Fibroblast of skin of scalp (primary cell): ENCODE results near the gene PAMR1. TPM values are rescaled to one million over a fixed set of nuclear protein-coding genes. Genes with fewer than 3 reads are reported as not detected.
"Not testable (repeated sequence)": the region's sequence is repeated elsewhere in the genome, so short reads cannot be mapped to it uniquely, and the experiment has no call there.

Experiments
- DNase-seq: peaks from one replicate; pipeline ENCODE4 v3.0.0-alpha.2; 2013
- polyA plus RNA-seq, 2 experiments: library from polyadenylated mRNA; unstranded; fragments of 120-200 nt; gene quantifications; one replicate each; pipeline ENCODE4 v1.2.1, GENCODE V29; 2013; ENCODE audit not compliant: insufficient read length in 2 of 2

Gene PAMR1, protein sequence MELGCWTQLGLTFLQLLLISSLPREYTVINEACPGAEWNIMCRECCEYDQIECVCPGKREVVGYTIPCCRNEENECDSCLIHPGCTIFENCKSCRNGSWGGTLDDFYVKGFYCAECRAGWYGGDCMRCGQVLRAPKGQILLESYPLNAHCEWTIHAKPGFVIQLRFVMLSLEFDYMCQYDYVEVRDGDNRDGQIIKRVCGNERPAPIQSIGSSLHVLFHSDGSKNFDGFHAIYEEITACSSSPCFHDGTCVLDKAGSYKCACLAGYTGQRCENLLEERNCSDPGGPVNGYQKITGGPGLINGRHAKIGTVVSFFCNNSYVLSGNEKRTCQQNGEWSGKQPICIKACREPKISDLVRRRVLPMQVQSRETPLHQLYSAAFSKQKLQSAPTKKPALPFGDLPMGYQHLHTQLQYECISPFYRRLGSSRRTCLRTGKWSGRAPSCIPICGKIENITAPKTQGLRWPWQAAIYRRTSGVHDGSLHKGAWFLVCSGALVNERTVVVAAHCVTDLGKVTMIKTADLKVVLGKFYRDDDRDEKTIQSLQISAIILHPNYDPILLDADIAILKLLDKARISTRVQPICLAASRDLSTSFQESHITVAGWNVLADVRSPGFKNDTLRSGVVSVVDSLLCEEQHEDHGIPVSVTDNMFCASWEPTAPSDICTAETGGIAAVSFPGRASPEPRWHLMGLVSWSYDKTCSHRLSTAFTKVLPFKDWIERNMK
- polyA plus RNA-seq (2013, experiment 1 of 2; ENCODE audit: insufficient read length), result 23.1 TPM
- polyA plus RNA-seq (2013, experiment 2 of 2; ENCODE audit: insufficient read length), result 22.0 TPM

DNA sequence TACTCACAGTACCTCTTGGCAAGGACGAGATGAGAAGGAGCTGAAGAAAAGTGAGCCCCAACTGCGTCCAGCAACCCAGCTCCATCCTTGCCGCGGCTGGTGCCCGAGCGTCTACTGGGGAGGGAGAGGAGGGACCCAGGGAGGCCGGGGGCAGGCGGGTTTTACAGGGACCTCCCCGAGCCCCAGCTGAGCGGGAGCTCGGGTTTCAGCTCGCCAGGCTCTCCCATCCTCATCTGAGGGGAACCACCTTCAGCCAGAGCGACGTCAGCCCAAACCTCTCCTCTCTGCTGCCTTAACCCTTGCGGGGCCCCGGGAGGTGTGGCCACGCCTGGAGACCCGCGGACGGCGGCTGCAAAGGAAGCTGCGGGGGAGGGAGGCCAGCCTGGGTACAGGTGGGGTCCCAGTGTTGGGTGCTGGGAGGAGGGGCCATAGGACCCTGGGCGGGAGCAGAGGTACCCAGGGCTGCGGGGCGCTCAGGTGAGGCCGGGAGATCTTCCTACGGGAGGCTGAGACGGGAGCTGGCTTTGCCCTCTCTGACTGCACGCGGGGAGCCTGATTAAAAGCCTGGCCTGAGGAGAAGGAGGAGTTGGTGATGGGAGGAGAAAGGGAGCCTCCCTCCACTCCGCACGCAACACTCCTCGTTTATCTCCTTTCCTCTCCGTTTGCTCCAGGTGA is at the start of gene PAMR1:
PAMR1 (minus strand) TSS at position 116 of the 675 bp plus-strand sequence; CDS start at position 85, 31 bp downstream.
- peak; percentile 65 for DNase-seq

DNA sequence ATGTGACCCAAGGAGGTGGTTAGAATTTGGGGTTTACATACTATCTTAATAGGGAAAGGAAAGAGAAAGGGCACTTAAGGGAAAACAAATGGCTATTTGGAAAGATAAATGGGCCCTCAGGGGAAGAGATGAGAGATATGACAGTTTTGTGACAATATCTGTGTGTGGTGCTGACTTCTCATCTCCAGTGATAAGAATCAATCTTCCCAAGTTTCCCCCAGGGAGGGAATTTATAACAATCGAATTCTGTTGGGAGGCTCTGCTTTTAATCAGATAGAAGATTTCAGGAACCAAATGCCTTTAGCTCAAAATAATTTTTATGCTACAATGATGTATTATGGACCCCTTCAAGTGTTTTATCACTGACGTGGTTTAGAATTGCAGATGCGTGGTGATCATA is 46.3 kb upstream of the PAMR1 start:
- no peak for DNase-seq

DNA sequence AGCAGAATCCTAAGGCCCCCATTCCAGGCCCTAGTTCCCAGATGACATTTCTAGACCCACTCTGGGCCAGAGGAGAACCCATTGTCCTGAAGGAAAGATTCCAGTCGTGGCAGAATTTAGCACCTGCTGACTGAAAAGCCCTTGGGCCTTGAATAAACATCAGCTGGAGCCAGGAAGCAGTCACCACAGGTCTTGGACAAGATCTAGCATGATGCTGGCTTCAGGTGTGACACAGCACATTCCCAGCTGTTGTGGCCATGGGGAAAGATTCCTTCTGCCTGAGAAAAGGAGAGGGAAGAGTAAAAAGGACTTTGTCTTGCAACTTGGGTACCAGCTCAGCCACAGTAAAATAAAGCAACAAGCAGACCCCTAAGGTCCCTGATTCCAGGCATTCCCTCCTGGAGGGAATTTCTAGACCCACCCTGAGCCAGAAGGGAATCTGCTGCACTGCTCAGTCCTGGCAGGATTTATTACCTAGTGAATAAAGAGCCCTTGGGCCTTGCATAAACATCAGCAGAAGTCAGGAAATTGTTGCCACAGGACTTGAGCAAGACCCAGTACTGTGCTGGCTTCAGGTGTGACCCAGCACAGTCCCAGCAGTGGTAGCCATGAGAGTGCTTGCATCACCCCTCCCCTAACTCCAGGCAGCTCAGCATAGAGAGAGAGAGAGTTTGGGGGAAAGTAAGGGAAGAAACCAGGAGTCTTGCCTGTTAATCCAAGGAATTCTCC is 42.5 kb upstream of the PAMR1 start:
- no peak for DNase-seq

DNA sequence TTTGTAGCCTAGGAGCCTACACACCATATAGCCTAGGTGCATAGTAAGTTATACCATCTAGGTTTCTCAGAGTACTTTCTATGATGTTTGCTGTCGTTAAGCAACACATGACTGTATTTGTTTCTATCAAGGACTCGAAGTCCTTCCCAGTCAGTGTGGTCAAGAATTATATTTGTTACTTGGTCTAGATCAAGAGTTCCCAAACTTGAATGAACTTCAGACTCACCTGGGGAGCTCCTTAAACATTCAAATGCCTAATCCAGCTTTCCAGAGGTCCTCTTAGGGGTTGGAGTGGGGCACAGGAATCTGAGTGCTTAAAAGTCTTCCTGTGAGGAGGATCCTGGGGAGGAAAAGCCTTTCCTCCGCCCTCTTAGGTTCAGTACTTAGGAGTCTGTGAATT is 41.5 kb upstream of the PAMR1 start:
- no peak for DNase-seq

DNA sequence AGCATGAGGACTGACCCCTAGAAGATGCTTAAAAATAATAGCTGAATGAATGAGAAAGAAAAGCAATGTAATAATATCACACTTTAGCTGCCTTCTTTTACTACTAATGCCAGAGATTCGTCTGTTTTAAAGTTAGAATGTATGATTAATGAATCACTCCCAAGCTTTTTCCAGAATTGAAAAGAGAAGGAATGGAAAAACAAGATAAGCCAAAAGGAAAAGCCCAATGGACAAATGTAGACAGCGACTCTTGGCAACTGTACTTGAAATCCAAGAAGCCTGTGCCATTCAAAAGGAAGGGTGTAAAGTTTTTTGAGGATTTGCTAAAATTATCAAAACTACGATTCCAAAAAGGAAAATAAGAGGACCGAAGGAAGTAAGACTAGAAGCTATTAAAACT is 40.8 kb upstream of the PAMR1 start:
- no peak for DNase-seq

DNA sequence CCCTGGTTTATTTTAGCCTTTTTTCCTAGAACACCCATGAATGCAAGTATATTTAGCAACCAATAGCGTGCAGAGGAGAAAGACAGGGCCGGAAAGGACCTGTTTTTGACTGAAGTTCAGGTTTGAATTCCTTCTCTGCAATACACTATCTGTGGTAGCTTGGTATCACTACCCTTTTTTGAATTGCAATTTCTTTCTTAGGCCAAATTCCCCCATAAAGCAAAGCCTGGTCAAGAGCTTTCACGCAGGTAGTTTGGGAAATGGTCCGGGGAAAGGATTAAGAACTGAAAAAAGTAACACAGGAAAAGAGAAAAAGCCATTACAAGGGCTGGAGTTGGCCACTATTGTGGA is 38.8 kb upstream of the PAMR1 start:
- DNase-seq, result no peak

DNA sequence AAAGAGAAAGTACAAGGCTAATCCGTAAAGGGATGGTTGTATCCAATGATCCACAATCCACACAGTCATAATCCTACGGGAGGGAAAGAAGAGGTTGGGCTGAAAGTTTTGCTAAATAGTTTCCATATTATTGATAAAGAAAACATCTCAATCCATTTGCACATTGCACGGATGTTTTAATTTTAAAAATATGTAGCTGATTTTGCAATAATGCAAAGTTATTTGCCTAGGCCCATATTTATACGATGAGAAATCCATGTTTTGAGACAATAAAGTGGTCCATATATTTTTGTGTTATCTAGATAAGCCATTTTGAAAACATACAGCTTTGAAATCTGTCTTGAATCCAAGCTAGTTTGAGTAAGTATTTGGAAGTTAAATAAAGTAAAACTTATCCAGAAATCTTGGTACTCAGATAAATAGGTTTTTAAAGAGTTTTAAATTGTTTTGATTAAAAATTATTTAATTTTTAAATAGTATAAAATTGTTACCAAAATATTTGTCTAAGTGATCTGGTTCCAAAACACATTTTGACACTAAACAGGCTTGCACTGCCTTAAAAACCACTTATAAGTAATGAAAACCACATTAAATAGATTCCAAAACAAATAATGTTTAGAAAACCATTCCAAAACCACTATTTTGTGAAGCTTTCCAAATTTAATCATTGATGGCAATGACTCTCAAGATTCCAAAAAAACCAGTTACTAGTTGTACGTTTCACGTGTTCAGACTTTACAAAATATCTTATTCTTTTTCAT is 38.2 kb upstream of the PAMR1 start:
- peak; percentile 91 for DNase-seq

DNA sequence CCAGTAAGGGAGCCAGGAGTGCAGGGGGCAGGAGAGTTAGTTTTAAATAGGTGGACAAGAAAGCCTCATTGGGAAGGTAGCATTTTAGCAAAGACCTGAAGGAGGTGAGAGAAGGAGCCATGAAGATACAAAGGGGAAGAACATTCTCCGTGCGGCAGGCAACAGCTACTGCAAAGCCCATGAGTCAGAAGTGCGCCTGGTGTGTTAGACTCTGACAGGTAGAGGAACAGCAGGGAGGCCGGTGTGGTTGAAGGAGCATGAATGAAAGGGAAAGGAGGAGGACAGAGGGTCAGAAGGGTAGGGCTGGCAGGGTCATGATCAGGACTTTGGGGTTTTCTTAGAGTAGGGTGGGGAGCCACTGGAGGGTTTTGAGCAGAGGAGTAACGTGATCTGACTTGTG is 34.5 kb upstream of the PAMR1 start:
- no peak for DNase-seq

DNA sequence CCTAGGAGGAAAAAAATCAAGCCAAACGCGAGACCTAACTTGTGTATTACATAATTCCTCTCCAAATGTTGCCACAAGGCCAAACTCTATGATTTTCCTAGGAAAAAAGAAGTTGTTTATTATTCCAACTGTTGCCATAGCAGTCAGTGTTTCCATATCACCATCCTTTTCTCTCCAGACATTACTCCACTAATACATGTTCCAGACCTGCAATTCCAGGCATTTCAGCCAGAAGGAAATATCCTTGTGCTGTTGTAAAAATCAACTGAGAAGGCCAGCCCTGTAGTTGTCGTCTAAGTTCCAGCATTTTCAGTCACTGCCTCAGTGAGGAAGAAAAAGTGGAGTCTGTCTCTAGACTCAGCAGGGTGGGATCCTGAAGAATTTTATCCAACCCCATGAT is 33.1 kb upstream of the PAMR1 start:
- peak; percentile 50 for DNase-seq

DNA sequence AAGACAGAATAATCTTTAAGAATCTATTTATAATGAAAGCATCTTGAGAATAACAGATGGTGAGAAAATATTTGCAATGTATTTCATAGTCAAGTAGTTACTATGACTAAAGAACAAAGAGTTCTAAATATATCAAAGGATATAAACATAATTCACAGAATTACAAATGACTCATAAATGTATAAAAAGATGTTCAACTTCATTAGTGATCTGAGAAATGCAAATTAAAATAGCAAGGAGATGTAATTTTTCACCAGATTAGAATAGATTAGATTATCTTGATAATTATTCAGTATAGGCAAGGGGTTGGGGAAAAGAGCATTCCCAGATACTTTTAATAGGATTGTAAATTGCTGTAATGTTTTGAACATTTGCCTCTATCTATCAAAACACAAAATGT is 30.1 kb upstream of the PAMR1 start:
- no peak for DNase-seq

DNA sequence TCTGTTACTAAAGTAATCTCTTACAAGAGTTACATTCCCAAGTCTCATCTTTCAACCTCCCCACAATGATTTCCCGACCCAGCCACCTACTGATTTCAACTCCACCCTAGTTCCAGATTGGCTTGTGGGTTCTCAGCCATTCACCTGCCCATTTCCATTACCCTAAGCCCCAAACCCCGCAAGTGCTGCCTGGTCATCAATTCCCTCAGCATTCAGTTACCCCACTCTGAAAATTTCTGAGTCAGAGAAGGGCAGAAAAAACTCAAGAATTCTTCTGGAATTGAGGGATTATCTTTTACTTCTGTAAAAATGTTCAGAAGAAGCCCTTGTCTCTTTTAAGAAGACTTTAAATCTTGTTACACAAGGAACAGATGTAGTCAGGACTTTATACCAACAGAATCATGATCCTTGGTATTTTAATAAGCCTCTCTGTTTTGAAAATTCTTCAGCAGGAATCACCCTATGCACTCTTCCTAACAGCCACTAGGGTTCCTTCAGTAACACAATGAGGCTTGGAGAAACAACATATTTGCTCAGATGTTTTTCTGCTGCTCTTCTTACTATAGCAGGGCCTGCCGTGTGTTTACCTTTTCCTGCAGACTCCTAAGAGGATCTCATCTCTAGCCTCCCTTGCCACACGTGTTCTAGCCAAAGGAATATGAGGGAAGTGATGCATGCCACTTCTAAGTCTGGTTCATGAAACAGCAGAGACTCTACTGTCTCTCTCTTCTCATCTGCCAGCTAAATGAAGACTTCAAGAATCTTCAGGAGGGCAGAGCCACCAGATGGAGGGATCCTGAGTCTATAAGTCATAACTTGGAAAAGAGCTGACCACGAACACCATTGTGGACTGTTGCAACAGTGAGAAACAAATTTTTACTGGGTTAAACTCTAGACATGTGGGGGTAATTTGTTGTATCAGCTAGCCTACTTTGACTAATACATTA is 29.3 kb upstream of the PAMR1 start:
- DNase-seq, result peak; percentile 83

DNA sequence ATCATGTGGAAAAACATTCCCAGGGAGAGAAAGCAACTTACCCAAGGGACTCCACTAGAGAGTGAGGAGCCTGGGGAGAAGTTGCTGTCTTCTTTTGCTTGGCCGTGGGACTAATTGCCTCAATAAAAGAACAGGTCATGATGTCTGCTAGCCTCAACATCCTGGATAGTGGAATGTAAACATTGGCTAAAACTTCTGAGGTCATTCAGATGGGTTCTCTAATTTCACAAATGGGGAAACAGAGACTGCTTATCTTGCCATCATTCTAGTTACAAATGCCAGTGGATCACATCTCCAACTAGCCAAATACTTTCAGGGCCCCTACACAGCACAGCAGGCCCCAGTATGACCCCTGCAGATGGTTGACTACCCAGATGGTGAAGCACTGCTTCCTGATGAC is 28.4 kb upstream of the PAMR1 start:
- DNase-seq, result peak; percentile 89

DNA sequence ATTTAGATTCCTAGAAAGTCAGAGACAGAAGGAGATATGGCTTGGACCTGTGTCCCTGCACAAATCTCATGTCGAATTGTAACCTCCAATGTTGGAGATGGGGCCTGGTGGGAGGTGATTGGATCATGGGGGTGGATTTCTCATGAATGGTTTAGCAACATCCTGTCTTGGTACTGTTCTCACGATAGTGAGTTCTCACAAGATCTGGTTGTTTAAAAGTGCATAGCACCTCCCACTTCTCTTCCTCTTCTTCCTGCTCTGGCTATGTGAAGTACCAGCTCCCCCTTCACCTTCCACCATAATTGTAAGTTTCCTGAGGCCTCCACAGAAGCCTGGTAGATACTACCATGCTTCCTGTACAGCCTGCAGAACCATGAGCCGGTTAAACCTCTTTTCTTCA is 27.6 kb upstream of the PAMR1 start:
- DNase-seq, result no peak

DNA sequence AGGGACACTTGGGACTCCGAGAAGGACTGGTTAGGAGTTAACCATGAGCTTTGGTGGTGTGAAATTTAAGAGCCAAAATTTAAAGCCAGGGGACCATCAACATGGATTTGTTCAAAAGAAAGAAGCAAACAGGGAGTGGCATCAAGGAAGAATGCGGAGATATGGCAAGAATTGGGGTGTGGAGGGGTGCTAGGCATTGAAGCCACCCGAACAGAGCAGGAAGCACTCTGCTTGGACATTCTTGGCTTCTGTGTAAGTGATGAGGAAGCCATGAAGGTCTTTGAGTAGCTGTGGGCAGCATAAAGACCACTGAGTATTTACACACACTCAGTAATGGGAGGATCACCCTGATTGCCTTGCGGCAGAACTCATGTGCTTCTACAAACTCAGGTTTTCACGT is 27.2 kb upstream of the PAMR1 start:
- no peak for DNase-seq

DNA sequence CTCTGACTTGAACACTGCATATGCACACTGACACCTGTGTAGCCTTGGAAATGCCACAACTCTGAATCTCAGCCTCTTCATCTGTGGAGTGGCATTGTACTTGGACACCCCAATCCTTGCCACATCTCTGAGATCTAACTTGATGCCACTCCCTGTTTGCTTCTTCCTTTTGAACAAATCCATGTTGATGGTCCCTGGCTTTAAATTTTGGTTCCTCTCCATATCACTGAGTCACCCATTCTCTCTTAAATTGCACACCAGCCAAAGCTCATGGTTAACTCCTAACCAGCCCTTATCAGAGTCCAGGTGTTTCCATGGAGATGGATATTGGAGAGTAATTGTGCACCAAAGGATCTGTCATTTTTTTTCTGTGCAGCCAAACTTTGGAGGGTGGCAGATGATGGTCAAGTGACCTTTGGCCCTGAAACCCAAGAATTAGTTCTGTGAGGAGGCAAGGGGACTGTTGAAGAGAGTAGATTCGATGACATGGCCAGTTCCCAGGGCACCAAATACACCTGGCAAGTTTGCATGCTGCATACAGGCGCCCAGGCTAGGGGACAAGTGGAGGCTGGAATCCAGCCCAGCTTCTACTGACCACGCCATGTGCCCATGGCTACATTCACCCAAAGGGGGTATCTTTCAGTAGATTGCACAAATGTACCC is 25.1 kb upstream of the PAMR1 start:
- no peak for DNase-seq

DNA sequence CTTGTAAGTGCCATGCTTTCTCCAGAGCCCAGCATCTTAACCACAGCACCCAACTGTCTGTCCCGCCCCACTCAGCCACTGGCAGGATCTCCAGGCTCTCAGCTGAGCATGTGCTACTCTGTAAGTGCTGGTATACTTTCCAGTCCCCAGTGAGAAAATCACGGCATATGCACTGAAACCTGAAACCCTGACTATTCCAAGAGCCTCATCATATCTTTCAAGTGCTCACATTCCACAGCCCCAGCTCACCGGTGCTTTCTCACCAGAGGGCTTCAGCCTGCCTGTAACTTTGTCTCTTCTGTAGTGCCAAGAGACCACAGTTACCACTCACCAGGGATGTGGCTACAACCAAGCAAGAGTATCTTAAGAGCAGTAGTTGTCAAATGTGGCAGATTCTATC is 24.4 kb upstream of the PAMR1 start:
- DNase-seq, result peak; percentile 93

DNA sequence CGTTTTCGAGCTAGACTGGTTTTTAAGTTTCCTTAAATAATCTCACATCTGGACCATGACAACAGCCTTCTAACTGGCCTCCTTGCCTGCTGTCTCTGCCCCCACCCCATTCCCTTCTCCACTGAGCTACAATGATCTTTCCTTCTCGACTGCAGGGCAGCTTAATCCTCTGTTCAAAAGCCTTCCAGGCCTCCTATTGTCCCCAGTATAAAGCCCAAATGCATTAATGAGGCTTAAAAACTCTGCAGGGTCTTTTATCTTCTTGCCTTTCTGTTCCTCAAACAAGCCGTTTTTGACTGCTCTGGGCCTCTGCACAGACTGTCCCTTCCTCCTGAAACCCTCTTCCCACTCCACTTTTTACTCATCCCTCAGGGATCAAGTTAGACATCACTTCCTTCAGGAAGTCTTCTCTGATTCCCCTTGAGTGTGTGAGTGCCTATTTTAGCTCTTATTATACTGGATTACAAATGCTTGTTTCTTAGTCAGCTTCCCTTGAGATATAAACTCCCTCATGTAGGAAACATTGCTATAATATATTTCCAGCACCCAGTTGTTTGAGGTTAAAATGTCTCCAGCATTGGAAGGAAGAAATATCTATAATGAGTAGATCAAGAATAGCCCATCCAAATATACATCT is 23.6 kb upstream of the PAMR1 start:
- DNase-seq, result peak; percentile 54

DNA sequence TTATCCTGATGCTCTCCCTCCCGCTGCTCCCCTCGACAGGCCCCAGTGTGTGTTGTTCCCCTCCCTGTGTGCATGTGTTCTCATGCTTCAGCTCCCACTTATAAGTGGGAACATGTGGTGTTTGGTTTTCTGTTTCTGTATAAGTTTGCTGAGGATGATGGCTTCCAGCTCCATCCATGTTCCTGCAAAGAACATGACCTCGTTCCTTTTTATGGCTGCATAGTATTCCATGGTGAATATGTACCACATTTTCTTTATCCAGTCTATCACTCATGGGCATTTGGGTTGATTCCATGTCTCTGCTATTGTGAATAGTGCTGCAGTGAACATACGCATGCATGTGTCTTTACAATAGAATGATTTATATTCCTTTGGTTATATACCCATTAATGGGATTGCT is 22.6 kb upstream of the PAMR1 start:
- not testable (repeated sequence) for DNase-seq

DNA sequence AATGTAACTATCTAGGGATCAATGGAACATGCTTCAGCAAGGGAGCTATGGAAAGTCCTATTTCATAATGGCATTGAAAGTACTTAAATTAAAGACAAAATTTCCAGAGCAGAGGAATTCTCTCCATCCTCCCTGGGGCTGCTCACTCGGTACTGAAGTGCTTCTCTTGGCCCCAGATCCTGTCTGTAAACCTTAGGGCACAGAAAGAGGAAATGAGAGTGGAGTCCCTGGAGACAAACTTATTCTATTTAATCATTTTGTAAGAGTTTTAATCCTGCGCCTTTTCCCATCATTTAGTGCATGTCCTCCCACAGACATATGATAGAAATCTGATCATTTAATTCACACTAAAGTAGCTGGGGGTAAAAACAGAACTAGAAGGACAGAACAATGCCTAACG is 20.9 kb upstream of the PAMR1 start:
- DNase-seq, result no peak
